ENCODE measurements around the gene FADD.
"Not testable (repeated sequence)": the region's sequence is repeated elsewhere in the genome, so short reads cannot be mapped to it uniquely, and the experiment has no call there.

FADD gene

DNA sequence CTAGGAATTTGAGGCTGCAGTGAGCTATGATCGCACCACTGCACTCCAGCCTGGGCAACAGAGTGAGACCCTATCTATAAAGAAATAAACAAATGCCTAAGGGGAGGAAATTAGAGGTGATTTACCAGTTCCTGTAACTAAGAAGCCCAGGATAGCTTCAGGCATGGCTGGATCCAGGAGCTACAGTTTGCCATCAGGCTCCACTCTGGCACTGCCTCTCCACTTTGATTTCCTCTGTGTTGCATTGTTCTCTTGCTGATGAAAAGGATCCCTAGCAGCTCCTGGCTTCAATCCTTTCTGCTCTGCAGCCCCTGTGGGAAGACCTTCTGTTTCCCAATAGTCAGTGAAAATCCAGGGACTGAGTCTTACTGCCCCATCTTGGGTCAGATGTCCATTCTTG, 20.1 kb upstream of the FADD start:
- no peak for DNase-seq

DNA sequence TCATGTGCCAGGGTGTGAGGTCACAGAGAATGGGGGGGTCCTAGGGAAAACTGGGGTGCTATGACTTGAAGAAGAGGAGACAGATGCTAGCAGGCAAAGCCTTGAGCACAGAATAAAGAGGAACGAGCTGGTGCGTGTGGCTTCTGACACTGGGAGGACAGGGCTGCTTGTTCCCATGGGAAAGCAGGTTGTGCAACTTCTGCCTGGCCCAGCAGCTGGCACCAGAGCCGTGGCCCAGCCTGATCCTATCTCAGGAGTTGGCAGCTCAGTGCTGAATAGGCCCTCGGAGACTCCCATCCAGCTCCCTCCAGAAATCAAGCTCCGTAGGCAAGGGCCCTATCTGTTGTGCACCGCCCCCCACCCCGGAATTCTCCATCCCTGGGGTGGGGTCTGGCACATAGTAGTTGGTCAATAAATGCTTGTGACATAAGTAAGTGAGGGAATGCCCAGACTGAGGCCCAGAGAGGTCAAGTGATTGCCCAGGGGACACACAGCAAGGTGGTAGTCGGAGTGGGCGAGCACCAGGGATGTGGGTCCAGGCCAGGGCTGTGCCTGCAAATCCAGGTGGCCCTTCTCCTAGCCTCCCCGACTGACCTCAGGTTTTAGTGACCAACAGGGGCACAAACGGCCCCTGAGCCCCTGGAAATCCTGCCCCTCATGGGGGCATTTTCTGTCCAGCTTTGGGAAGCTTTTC, 19.5 kb upstream of the FADD start:
- no peak for DNase-seq

- DNase-seq: no peak
Measured at GRCh38 chr11:70184396-70184795, 18.7 kb upstream of the FADD start.

DNA sequence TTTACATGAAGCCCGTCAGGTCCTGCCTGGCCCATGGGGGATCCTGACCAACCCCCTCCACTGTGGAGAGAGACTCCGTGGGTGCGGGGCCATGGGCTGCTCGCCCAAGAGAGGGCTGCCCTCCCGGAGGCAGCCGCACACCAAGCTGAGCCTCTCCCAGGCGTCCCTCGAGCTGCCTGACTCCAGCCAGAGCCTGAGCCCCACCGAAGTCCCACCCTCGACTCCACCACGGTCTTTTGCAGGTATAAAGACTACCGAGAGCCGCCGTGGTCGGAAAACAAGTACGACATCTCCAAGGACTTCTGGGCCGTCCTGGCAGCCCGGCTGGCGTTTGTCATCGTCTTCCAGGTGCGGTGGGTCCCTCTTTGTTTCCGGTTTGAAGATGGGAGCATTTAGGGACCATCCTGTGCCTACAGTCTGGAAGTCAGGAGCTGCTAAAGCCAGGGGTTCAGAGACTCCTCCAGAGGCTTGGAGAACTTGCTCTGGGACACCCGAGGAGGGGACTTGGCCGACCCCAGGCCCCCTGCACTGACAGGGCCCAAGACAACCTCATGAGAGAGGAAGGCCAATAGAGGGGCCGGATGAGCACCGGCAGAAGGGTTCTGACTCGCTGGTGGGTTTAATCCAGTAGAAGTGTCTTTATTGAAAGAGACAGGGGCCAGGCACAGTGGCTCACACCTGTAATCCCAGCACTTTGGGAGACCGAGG, 17.6 kb upstream of the FADD start:
- no peak for DNase-seq

DNA sequence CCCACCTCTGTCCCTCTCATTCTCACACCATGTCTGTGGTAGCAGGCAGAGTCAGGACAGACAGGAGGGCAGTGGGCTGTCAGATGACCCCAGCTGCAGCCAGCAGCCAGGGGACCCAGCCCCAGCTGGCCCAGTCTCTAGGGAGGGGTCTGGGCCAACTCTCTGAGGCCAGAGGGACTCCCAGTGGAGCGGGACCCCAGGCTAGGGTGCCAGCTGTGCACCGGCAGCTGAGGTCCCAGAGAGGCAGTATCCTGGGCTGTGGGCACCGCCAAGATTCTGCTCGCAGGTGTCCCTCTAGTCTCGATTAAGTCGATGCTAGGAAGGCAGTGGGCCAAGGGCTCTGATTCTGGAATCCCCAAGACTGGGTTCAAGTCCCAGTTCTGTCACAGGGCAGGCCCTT, 16.7 kb upstream of the FADD start:
- no peak for DNase-seq

DNA sequence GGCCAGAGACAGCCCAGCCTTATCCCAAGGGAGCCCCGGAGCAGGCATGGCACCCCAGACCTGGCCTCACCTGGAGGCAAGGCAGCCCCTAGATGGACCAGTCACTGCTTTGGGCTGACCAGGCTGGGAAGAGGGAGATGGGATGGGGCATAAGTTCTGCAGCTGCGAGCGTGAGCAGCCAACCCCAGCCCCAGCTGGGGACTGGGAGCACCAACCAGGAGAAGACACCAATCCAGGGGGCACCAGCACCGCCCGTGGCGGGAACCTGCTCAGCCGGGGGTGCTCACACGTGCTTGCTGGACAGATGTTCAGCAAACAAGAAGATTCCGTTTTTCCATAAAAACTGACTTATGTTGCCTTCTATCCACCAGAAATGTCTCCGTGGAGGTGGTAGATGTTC, 16.2 kb upstream of the FADD start:
- no peak for DNase-seq

GRCh38 chr11:70187771-70188170, 15.3 kb upstream of the FADD start:
- no peak for DNase-seq

DNA sequence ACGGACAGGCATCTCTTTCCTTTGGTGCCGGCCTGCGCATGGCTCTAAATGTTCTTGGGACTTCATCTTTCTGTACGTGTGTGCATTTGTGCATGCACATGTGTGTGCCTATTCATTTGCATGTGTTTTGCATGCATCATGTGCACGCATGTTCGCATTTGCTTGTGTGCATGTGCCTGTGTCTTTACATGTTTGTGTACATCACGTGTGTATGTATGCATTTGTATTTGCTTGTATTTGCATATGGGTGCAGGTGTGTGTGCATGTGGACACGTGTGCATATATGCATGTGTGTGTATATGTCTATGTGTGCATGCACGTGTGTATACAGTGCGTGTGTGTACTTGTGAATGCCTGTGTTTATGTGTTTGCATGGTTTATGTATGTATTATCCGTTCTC, 13.5 kb upstream of the FADD start:
- no peak for DNase-seq

GRCh38 chr11:70191495-70192140, 11.5 kb upstream of the FADD start:
- no peak for DNase-seq

DNA sequence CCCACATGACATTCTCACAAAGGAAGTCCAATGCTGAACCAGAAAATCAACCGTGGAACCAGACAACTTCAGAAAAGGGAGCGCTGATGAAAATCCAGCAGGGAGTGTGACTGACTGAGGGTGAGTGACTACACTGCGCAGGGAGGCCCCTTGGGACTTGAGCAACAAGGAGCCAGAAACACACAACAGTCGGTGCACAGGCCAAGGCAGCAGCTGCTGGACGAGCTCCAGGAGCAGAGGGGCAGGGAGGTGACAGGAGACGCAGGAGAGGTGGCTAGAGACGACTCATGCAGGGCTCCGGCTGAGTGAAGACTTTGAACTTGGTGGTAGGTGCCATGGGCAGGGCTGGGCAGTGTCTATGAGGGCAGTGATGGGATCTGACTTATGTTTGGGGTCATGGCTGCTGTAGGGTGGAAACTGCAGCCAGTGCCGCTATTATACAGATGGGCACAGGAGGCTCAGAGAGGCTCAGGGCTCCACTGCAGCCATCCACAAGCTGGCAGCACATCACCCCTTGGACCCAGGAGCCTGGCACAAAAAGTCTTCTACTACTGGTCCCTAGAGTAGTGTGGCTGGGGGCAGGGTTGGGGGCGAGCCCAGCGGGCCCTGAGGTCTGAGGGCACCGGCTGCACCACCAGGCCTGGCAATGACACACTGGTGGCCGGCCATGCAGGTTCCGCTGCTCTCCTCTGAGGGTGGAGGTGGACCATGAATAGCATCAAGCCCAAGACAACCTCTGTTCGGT, 10.3 kb upstream of the FADD start:
- no peak for DNase-seq

- no peak for DNase-seq
Measured at GRCh38 chr11:70193411-70194292, 9.4 kb upstream of the FADD start.

DNA sequence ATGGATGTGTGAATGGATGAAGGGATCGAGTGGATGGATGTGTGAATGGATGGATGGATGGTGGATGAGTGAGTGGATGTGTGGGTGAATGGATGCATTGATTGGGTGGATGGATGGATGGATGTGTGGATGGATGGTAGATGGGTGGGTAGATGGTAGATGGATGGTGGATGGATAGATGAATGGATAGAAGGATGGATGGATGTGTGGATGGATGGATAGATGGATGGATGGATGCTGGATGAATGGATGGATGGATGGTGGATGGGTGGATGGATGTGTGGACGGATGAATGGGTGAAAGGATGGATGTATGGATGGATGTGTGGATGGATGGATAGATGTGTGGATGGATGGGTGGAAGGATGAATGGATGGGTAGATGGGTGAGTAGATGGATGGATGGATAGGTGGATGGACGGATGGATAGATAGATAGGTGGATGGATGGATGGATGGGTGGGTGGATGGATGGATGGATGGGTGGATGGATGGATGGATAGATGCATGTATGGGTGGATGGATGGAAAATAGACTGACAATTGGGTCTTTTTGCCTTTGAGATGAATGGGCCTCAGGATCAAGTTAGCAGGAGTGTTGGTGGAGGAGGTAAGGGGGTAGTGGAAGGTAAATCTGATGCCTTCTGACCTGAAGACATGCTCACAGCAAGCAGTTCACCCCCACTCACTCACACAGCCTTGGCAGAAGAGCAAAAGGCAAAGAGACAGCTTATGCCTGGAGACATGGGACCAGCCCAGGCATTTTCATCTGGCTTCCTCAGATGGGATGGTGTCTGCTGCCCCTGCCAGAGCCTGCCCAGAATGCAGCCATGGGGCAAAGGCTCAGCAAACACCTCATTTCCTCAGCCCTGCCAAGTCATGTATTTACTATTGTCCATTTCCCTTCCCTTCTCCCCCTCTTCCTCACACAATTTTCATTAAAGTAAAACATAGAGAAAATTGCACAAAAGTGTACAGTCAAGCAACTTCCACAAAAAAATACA, 8.0 kb upstream of the FADD start:
- no peak for DNase-seq

- DNase-seq: no peak
Measured at GRCh38 chr11:70200212-70200844, 2.8 kb upstream of the FADD start.

DNA sequence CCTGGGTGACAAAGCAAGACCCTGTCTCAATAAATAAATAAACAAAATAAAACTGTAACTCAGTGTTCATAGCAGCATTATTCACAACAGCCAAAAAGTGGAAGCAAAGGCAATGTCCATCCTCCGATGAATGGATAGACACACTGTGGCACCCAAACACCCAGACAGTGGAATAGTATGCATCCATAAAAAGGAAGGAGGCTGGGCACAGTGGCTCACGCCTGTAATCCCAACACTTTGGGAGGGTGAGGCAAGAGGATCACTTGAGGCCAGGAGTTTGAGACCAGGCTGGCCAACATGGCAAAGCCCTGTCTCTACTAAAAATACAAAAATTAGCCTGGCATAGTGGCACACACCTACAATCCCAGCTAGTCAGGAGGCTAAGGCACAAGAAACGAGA, 2.0 kb upstream of the FADD start:
- DNase-seq: not testable (repeated sequence)

DNA sequence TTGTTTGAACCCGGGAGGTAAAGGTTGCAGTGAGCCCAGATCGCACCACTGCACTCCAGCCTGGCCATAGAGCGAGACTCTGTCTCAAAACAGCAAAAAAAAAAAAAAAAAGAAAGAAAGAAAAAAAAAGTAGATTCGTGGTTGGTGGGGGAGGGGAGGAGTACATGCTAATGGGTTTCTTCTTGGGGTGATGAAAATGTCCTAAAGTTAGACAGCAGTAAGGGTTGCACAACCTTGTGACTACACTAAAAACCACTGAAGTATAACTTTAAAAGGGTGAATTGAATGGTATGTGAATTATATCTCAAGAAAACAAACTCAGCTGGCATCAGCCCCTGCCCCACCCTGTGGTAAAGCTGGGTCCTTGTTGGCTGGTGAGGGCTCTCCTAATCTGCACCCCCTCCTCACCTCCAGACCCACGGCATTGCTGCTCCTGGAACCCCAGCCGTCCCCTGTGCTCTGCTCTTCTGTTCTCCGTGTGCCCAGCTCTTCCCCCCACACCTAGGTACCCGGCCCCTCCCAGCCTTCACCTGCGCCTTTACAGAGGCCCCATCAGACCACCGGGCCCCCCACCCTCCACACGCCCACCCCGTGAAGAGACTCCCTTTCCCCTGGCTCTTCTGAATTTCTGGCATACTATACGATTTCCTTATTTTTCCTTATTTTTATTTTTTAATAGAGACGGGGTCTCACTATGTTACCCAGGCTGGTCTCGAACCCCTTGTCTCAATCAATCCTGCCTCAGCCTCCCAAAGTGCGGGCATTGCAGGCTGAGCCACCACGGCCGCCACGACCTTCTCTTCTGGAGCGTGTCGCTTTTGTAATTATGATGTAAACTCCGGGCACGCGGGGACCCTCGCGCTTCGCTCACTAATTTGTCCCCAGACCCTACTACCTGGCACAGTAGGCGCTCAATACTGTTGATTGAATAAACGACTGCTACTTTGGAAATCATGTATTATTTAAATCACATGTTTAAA, 924 bp upstream of the FADD start:
- no peak for DNase-seq

- DNase-seq: no peak
Measured at GRCh38 chr11:70203751-70204465, 812 bp downstream of the FADD start.

DNA sequence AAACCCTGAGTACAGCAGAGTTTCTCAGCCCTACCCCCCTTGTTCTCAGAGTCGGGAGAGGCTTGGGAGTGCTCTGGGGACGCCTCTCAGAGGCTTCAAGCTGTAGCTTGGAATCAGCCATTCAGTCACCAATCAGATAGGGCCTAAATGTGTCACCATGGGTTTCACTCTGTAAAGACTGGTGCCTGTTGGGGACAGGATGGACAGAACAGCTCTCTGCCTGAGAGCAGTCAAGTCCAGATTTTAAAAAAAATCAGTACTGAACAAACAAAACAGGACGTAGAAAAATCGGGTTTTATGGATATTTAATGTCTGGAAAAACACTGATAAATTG, 1.3 kb downstream of the FADD start:
- DNase-seq: no peak

GRCh38 chr11:70205049-70205725, 2.1 kb downstream of the FADD start:
- no peak for DNase-seq

All from NCI-H526 treated with DMSO at 0.1 percent for 48 hours (cell line).